PC-3 (cell line): Measurements from ENCODE around the gene MRAS. TPM values are rescaled to one million over a fixed set of nuclear protein-coding genes. Genes with fewer than 3 reads are reported as not detected.

Experiments used
- ATAC-seq: fragments of 200-7000 bp; cut with Tn5 transposase; 2 replicates; pipeline ENCODE4 v1.9.1; 2020; ENCODE audit warnings: mild to moderate bottlenecking, moderate library complexity
- BruUV-seq: library from RNA; stranded (reverse); fragments of 400-500 nt; replicated peaks from 2 replicates; lab custom pipeline; 2021; lab: Mats Ljungman, UMichigan
- CTCF ChIA-PET: fragments of 300-600 bp; sonication (Branson Sonifier 250); formaldehyde crosslinking; loops from one replicate; lab custom pipeline; 2022; ENCODE audit warnings: antibody characterized with exemption; lab: Charles Lee
- POLR2A ChIA-PET: fragments of 300-600 bp; sonication (Branson Sonifier 250); formaldehyde crosslinking; loops from one replicate; lab custom pipeline; 2022; ENCODE audit warnings: antibody characterized with exemption; ENCODE audit not compliant: unreplicated experiment; lab: Charles Lee
- DNase-seq: peaks from one replicate; pipeline ENCODE4 v3.0.0-alpha.2; 2015
- H2AFZ ChIP-seq: fragments of 300-600 bp; sonication (generic); 2 replicates; pipeline ENCODE4 v1.6.0; 2016; ENCODE audit warnings: antibody characterized with exemption, low read length
- H3F3A ChIP-seq: fragments of 300-600 bp; sonication (generic); one replicate; pipeline ENCODE4 v1.6.0; 2017; ENCODE audit warnings: antibody characterized with exemption, low read length, control low read depth, mild to moderate bottlenecking; ENCODE audit not compliant: unreplicated experiment
- H3K27ac ChIP-seq: fragments of 300-600 bp; sonication (generic); 2 replicates; pipeline ENCODE4 v1.5.1; 2016; ENCODE audit warnings: mild to moderate bottlenecking, low read length
- H3K27me3 ChIP-seq: fragments of 300-600 bp; sonication (generic); 2 replicates; pipeline ENCODE4 v1.6.1; 2016; ENCODE audit warnings: low read length, mixed read lengths
- H3K36me3 ChIP-seq: fragments of 300-600 bp; sonication (generic); 2 replicates; pipeline ENCODE4 v1.6.1; 2016; ENCODE audit warnings: low read depth, mixed run types, low read length, mixed read lengths
- H3K4me1 ChIP-seq: fragments of 300-600 bp; sonication (generic); 2 replicates; pipeline ENCODE4 v1.5.1; 2016; ENCODE audit warnings: low read length; ENCODE audit not compliant: insufficient read depth
- H3K4me2 ChIP-seq: fragments of 300-600 bp; sonication (generic); 2 replicates; pipeline ENCODE4 v1.6.0; 2016; ENCODE audit warnings: low read length
- H3K4me3 ChIP-seq: fragments of 300-600 bp; sonication (generic); 2 replicates; pipeline ENCODE4 v1.5.1; 2016; ENCODE audit warnings: mild to moderate bottlenecking, low read length, mixed read lengths
- H3K79me2 ChIP-seq: fragments of 300-600 bp; sonication (generic); 2 replicates; pipeline ENCODE4 v1.6.1; 2017; ENCODE audit warnings: low read length, mixed read lengths
- H3K9ac ChIP-seq: fragments of 300-600 bp; sonication (generic); 2 replicates; pipeline ENCODE4 v1.6.0; 2016; ENCODE audit warnings: mild to moderate bottlenecking, low read length
- H3K9me2 ChIP-seq: fragments of 300-600 bp; sonication (generic); replicated peaks from 2 replicates; pipeline ENCODE4 v1.6.1; 2016; ENCODE audit warnings: mixed run types, low read length, mixed read lengths
- H3K9me3 ChIP-seq: fragments of 300-600 bp; sonication (generic); 2 replicates; pipeline ENCODE4 v1.6.1; 2016; ENCODE audit warnings: low read length, mixed read lengths
- H4K20me1 ChIP-seq: fragments of 300-600 bp; sonication (generic); 2 replicates; pipeline ENCODE4 v1.6.1; 2016; ENCODE audit warnings: low read length, mixed read lengths
- EZH2 ChIP-seq: fragments of 300-600 bp; sonication (generic); IDR thresholded peaks from one replicate; pipeline ENCODE4 v1.6.1; 2017; ENCODE audit warnings: antibody characterized with exemption, mild to moderate bottlenecking, low read length; ENCODE audit not compliant: unreplicated experiment
- EZH2phosphoT487 ChIP-seq: fragments of 300-600 bp; sonication (generic); IDR thresholded peaks from 2 replicates; pipeline ENCODE4 v1.6.1; 2018; ENCODE audit warnings: mild to moderate bottlenecking, antibody characterized with exemption, low read length, borderline replicate concordance
- intact Hi-C: fragments of 100-400 bp; cut with micrococcal nuclease; formaldehyde crosslinking; loops from 2 replicates; pipeline ENCODE4 v1.9.0; 2023
- total RNA-seq: library from RNA; depleted of rRNA; stranded (reverse); fragments of >200 nt; gene quantifications from 2 replicates; pipeline ENCODE4 v1.2.3, GENCODE V29; 2014
- TF ChIP-seq, protein P1 (sequence below): fragments of 300-600 bp; sonication (generic); conservative IDR thresholded peaks from 2 replicates; pipeline ENCODE4 v1.5.1; 2017; ENCODE audit warnings: antibody characterized with exemption, low read depth, mild to moderate bottlenecking, low read length

The MRAS gene
- total RNA-seq, 1 experiment from 2014 or later: 2.8 TPM

DNA sequence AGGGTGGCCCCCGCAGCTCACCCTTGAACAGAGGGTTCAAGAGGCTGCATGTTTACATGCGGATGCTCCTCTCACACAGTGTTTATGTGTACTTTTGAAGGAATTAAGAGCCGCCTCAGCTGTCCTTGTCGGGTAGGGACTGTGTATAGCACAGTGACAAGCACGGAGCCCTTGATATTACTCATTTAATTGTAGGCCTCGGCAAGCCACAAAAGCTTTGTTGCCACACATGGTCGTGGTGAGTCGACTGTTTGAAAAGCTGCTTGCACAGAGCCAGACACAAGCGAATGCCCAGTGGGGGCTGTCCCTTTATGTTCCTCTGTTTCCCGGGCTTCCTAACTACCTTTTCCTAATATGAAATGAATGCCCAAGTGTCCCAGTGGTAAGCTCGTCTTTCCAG lies 90.5 kb downstream of the MRAS start:
- POLR2A ChIA-PET: no interaction called here
- no peaks in the 10 kb centered on the region for H3K36me3 ChIP-seq
- H4K20me1 ChIP-seq: no peaks in the 10 kb centered on the region
- no peaks in the 10 kb centered on the region for H3K9me3 ChIP-seq
- no peaks in the 10 kb centered on the region for H3K9me2 ChIP-seq
- H3K27me3 ChIP-seq: no peaks in the 10 kb centered on the region
- ATAC-seq (no peak), DNase-seq (peak; percentile 11)
- CTCF ChIA-PET: no interaction called here
- no TSS peak for BruUV-seq
- no peak overlapping the region for H3K4me3 ChIP-seq
- TF ChIP-seq EZH2phosphoT487: no peak
- TF ChIP-seq, protein P1, sequence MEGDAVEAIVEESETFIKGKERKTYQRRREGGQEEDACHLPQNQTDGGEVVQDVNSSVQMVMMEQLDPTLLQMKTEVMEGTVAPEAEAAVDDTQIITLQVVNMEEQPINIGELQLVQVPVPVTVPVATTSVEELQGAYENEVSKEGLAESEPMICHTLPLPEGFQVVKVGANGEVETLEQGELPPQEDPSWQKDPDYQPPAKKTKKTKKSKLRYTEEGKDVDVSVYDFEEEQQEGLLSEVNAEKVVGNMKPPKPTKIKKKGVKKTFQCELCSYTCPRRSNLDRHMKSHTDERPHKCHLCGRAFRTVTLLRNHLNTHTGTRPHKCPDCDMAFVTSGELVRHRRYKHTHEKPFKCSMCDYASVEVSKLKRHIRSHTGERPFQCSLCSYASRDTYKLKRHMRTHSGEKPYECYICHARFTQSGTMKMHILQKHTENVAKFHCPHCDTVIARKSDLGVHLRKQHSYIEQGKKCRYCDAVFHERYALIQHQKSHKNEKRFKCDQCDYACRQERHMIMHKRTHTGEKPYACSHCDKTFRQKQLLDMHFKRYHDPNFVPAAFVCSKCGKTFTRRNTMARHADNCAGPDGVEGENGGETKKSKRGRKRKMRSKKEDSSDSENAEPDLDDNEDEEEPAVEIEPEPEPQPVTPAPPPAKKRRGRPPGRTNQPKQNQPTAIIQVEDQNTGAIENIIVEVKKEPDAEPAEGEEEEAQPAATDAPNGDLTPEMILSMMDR: no peak
- H3K4me1 ChIP-seq: peaks cover 15% of the 10 kb centered on the region
- no peaks in the 10 kb centered on the region for H3F3A ChIP-seq
- intact Hi-C loops: no loop called here
- no peak overlapping the region for H3K27ac ChIP-seq
- H3K9ac ChIP-seq: no peak overlapping the region
- H3K4me2 ChIP-seq: no peak overlapping the region
- H2AFZ ChIP-seq: no peak overlapping the region
- H3K79me2 ChIP-seq: no peaks in the 10 kb centered on the region

DNA sequence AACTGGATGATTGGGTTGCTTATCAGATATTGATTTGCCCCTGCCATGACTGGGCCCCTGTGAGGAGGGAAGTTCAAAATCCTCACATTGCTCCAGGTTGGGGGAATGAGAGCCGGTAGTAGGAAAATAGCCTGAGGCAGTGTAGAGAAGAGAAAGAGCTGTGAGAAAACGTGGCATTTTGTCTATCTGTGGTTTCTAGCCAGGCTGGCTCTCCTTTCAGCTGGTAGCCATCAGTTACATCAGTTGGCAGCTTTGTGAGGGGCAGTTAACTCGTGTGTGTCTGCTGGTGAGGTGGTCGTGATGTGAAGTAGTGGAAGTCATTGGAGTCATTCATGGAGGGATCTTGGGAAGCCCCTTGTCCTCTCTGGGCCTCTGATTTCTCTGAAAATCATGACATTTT lies 91.3 kb downstream of the MRAS start:
- H3K27me3 ChIP-seq: no peaks in the 10 kb centered on the region
- no peaks in the 10 kb centered on the region for H4K20me1 ChIP-seq
- no TSS peak for BruUV-seq
- no peaks in the 10 kb centered on the region for H3K36me3 ChIP-seq
- DNase-seq: no peak
- H3F3A ChIP-seq: no peaks in the 10 kb centered on the region
- no peaks in the 10 kb centered on the region for H3K9me2 ChIP-seq
- H2AFZ ChIP-seq: no peak overlapping the region
- ChIA-PET CTCF (no interaction called here), POLR2A (no interaction called here)
- H3K4me2 ChIP-seq: no peak overlapping the region
- peaks cover 13% of the 10 kb centered on the region for H3K4me1 ChIP-seq
- H3K79me2 ChIP-seq: no peaks in the 10 kb centered on the region
- no peak overlapping the region for H3K9ac ChIP-seq
- intact Hi-C loops: no loop called here
- no peaks in the 10 kb centered on the region for H3K9me3 ChIP-seq
- no peak overlapping the region for H3K4me3 ChIP-seq
- no peak for ATAC-seq
- H3K27ac ChIP-seq: no peak overlapping the region
- TF ChIP-seq EZH2phosphoT487 (no peak), EZH2 (no peak)
- TF ChIP-seq, protein P1: no peak

DNA sequence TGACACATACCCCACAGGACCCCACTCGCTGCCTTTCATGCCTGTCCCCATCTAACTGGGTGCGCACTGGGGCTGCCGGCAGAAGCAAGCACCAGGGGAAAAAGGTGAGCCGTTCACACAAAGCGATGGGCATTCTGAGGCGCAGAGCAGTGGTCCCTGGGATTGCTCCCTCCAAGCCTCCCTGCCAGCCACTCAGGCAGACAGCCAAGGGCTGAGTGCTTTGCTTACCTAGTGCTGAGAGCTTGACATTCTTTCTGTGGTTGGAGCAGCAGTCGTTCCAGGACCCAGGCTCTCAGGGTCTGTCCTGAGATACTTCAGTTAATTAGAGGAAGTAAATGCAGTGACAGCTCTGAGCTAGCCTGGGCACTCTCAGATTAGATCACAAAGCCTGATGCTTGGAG lies 91.7 kb downstream of the MRAS start:
- TF ChIP-seq, protein P1: no peak
- TF ChIP-seq EZH2 (no peak), EZH2phosphoT487 (no peak)
- Histone ChIP-seq H3K4me1 (peaks cover 10% of the 10 kb centered on the region), H3K9me2 (no peaks in the 10 kb centered on the region), H3K27me3 (no peaks in the 10 kb centered on the region), H3K9ac (no peak overlapping the region), H3K4me2 (no peak overlapping the region), H3F3A (no peaks in the 10 kb centered on the region), H2AFZ (no peak overlapping the region), H3K36me3 (no peaks in the 10 kb centered on the region), H4K20me1 (no peaks in the 10 kb centered on the region), H3K9me3 (no peaks in the 10 kb centered on the region), H3K79me2 (no peaks in the 10 kb centered on the region), H3K27ac (no peak overlapping the region), H3K4me3 (no peak overlapping the region)
- intact Hi-C loops: no loop called here
- ChIA-PET POLR2A (no interaction called here), CTCF (no interaction called here)
- no peak for ATAC-seq
- DNase-seq: no peak
- no TSS peak for BruUV-seq
